Renal pelvis (tissue), 12 donors: ENCODE results near the gene ZFP91. TPM values are rescaled to one million over a fixed set of nuclear protein-coding genes. Genes with fewer than 3 reads are reported as not detected.
"Not testable (repeated sequence)": the region's sequence is repeated elsewhere in the genome, so short reads cannot be mapped to it uniquely, and the experiment has no call there.

ENCODE experiments used
- DNase-seq: peaks from one replicate; pipeline ENCODE4 v3.0.0-alpha.2; 2013
- long read RNA-seq, 16 experiments: transcript quantifications; one replicate each; lab custom pipeline, GENCODE V29; 2026
- polyA plus RNA-seq, 3 donors: library from polyadenylated mRNA; unstranded; fragments of 120-200 nt; gene quantifications; one replicate each; pipeline ENCODE4 v1.2.1, GENCODE V29; 2013; ENCODE audit not compliant: insufficient read length in 3 of 3

ZFP91 gene, protein sequence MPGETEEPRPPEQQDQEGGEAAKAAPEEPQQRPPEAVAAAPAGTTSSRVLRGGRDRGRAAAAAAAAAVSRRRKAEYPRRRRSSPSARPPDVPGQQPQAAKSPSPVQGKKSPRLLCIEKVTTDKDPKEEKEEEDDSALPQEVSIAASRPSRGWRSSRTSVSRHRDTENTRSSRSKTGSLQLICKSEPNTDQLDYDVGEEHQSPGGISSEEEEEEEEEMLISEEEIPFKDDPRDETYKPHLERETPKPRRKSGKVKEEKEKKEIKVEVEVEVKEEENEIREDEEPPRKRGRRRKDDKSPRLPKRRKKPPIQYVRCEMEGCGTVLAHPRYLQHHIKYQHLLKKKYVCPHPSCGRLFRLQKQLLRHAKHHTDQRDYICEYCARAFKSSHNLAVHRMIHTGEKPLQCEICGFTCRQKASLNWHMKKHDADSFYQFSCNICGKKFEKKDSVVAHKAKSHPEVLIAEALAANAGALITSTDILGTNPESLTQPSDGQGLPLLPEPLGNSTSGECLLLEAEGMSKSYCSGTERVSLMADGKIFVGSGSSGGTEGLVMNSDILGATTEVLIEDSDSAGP
- polyA plus RNA-seq, result 10 to 100 TPM; 56.6 to 63.1 (median 61.3) TPM
- long read RNA-seq, donor 1, full-length matches to known transcripts, result 4 of 4 reads
- long read RNA-seq, donor 1, partial matches to known transcripts, result 0 of 4 reads
- long read RNA-seq, donor 1, other reads (novel, unspliced or antisense), result 0 of 4 reads
- long read RNA-seq, donor 2, full-length matches to known transcripts, result 9 of 9 reads
- long read RNA-seq, donor 2, partial matches to known transcripts, result 0 of 9 reads
- long read RNA-seq, donor 2, other reads (novel, unspliced or antisense), result 0 of 9 reads
- long read RNA-seq, donor 3, full-length matches to known transcripts, result 3 of 24 reads
- long read RNA-seq, donor 3, partial matches to known transcripts, result 21 of 24 reads
- long read RNA-seq, donor 3, other reads (novel, unspliced or antisense), result 0 of 24 reads
- long read RNA-seq, donor 4, full-length matches to known transcripts, result 2 of 2 reads
- long read RNA-seq, donor 4, partial matches to known transcripts, result 0 of 2 reads
- long read RNA-seq, donor 4, other reads (novel, unspliced or antisense), result 0 of 2 reads
- long read RNA-seq, donor 5, full-length matches to known transcripts, result 2 of 12 reads
- long read RNA-seq, donor 5, partial matches to known transcripts, result 10 of 12 reads
- long read RNA-seq, donor 5, other reads (novel, unspliced or antisense), result 0 of 12 reads
- long read RNA-seq, donor 6, full-length matches to known transcripts, result 12 of 18 reads
- long read RNA-seq, donor 6, partial matches to known transcripts, result 6 of 18 reads
- long read RNA-seq, donor 6, other reads (novel, unspliced or antisense), result 0 of 18 reads
- long read RNA-seq, donor 7, full-length matches to known transcripts, result 8 of 47 reads
- long read RNA-seq, donor 7, partial matches to known transcripts, result 39 of 47 reads
- long read RNA-seq, donor 7, other reads (novel, unspliced or antisense), result 0 of 47 reads
- long read RNA-seq, donor 8, full-length matches to known transcripts, result 3 of 3 reads
- long read RNA-seq, donor 8, partial matches to known transcripts, result 0 of 3 reads
- long read RNA-seq, donor 8, other reads (novel, unspliced or antisense), result 0 of 3 reads
- long read RNA-seq, donor 9, full-length matches to known transcripts, result 8 of 8 reads
- long read RNA-seq, donor 9, partial matches to known transcripts, result 0 of 8 reads
- long read RNA-seq, donor 9, other reads (novel, unspliced or antisense), result 0 of 8 reads
- long read RNA-seq, donor 10, full-length matches to known transcripts, result 1 of 7 reads
- long read RNA-seq, donor 10, partial matches to known transcripts, result 6 of 7 reads
- long read RNA-seq, donor 10, other reads (novel, unspliced or antisense), result 0 of 7 reads
- long read RNA-seq, donor 11, partial matches to known transcripts, result 5 of 5 reads
- long read RNA-seq, donor 11, other reads (novel, unspliced or antisense), result 0 of 5 reads
- long read RNA-seq, donor 12, full-length matches to known transcripts, result 6 of 12 reads
- long read RNA-seq, donor 12, partial matches to known transcripts, result 6 of 12 reads
- long read RNA-seq, donor 12, other reads (novel, unspliced or antisense), result 0 of 12 reads
- long read RNA-seq, donor 13, full-length matches to known transcripts, result 2 of 2 reads
- long read RNA-seq, donor 13, partial matches to known transcripts, result 0 of 2 reads
- long read RNA-seq, donor 13, other reads (novel, unspliced or antisense), result 0 of 2 reads
- long read RNA-seq, donor 14, result 0 reads
- long read RNA-seq, donor 15, full-length matches to known transcripts, result 8 of 8 reads
- long read RNA-seq, donor 15, partial matches to known transcripts, result 0 of 8 reads
- long read RNA-seq, donor 15, other reads (novel, unspliced or antisense), result 0 of 8 reads
- long read RNA-seq, donor 16, full-length matches to known transcripts, result 6 of 6 reads
- long read RNA-seq, donor 16, partial matches to known transcripts, result 0 of 6 reads
- long read RNA-seq, donor 16, other reads (novel, unspliced or antisense), result 0 of 6 reads

DNA sequence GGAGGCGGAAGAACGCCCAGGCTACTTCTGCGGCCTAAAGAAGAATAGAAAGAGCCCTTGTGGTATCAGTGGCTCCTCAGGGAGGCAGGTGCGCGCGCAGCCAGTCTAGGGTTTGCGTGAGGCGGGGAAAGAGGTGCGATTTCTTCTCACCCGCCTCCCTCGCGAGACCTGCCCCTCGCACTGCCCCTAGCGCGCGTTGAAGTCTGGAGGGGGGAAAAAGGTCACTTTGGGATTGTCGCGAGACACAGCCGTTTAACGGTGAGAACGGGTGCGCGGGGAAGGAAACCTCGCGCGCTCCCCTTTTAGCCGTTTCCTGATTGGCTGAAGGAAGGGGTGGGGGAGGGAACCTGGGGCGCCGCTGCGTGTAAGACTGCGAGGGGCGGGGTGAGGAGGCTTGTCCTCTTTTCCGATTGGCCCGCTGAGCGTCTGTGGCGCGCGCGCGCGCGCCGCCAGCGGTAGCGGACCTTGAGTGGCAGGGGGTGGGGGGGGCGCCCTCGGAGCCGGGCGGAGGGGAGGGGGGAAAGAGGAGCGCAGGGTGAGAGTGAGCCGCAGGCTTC, at the start of gene ZFP91:
Gene ZFP91, plus strand, starts transcription at position 429 of the 557 bp plus-strand sequence. CDS start 219 bp downstream, outside the sequence.
- peak; percentile 98 for DNase-seq

DNA sequence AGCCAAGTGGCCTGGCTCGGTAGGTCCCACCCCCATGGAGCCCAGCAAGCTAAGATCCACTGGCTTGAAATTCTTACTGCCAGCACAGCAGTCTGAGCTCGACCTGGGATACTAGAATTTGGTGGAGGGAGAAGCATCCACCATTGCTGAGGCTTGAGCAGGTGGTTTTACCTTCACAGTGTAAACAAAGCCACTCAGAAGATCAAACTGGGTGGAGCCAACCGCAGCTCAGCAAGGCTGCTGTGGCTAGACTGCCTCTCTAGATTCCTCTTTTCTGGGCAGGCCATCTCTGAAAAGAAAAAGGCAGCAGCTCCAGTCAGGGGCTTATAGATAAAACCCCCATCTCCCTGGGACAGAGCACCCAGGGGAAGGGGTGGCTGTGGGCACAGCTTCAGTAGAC, 48.6 kb upstream of the ZFP91 start:
- DNase-seq, result no peak

DNA sequence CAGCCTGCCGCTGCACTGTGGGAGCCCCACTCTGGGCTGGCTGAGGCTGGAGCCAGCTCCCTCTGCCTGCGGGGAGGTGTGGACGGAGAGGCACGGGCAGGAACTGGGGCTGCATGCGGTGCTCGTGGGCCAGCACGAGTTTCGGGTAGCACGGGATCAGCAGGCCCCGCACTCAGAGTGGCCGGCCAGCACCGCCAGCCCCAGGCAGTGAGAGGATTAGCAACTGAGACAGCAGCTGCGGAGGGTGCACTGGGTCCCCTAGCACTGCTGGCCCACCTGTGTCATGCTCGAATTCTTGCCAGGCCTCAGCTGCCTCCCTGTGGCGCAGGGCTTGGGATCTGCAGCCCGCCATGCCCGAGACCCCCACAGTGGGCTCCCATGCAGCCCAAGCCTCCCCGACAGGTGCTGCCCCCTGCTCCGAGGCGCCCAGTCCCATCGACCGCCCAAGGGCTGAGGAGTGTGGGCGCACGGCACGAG, 47.0 kb upstream of the ZFP91 start:
- DNase-seq, result no peak

DNA sequence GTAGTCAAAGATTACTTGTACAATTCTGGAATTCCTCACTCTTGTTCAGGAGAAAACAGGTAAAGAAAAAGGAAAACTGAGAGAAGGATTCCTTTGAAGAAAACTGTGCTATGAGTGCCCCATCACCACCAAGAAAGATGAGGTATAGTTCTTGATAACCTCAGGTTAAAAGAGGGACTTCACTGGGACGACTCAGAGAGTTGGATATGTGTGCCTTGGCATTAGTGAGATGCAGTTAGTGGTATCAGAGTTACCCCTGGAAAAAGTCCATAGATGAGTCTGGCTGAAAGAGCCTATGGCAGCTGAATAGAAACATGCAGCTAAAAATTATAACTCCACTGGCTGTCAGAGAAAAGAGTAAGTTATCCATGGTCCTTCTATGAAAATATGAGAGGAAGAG, 32.0 kb upstream of the ZFP91 start:
- DNase-seq, result no peak

DNA sequence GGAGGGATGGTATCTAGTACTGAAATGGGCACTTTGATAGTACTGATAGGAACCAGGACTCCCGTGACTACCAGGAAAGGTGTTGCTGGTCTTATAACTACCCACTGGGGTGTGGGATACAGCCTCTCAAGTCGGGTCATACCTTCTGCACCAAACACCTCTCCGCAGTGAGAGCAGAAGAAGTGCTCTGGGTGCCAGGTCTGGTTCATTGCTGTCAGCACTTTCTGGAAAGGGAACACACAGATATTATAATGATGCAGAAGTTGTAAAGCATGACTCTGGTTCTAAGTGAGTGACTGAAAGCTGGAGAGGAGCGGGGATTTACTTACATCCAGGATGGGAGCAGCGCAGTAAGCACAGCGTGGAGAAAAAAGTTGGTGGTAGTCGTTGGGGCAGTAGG, 29.2 kb upstream of the ZFP91 start:
- no peak for DNase-seq

DNA sequence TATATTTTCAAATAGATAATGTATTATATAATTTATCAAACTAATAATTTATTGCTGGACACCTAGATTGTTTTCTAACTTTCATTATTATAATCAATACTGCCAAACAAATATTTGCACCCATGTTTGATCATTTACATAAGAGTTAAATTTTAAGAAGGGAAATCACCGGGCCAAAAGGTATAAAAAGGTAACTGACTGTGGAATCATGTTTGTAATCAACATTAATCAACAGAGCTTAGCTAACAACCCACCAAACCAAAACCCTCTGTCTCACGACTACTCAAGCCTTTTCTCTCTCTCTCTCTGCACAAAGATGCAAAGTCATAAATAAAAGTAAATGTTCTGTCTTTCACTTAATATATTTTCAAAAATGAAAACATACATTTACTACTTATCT, 18.0 kb upstream of the ZFP91 start:
- DNase-seq, result no peak

DNA sequence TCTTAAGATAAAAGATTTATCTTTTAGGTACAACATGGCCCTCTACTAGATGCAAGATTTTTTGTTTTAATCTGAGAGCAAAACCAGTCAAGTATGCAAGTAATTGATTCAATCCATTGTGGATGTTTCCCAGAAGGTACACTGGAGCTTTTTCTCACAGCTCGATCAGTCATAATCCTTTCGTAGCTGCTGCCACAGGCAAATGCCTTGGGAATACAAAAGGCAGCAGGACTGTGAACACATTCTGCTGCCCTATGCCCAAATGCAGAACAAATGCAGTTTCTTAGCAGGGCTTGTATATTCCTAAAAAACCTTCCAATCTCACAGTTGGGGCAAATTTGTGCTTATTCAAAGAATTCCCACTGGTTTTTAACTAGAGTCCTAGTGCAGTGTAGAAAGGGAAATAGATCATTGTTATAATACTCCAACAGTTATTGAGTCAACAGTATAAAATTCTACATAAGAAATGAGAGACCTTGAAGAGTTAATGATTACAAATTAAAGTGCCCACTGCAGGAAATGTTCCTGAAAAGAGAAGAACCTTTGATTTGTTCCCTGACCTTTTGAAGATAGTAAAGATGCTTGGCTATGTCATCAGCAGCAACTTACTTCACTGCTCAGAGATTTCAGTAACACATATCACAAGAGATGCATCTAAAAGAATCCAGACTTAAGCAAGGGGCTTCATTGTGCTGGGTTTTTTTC, 17.3 kb upstream of the ZFP91 start:
- DNase-seq, result no peak

DNA sequence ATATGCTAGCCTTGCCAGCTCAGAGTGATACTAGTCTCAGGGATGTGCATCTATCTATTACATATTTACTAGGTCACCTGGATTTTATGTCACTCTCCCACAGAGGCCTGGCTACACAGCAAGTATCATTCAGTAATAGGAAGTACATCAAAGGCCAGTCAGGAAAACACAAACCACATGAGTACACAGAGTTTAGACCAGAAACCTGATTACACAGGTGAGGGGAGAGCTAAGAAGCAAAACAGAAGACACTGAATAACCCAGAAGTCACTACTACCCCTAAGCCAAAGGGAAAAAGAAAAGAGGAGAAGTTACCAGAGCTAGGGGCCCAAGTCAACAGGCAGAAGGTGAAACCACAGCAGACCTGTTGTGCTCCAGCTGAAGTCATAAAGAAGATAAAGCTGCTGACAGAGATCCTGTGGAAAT, 16.5 kb upstream of the ZFP91 start:
- DNase-seq, result no peak

DNA sequence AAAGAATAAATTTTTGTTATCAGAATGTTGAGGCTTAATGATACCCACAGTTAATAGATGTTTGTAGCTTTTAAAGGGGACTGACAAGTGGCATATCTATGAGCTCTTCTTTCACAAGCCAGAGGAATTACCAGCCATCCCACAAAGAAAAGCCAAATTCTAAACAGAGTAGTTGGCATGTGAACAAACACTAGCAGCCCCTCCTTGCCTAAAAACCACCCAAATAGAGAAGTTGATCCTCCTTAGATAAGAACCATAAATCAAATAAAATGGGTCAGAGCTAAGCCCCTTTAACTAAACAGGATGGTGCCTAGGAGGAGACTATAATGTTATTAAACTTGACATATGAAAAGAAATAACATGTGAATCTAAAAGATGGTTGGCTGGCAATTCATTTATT, 14.6 kb upstream of the ZFP91 start:
- DNase-seq, result no peak

DNA sequence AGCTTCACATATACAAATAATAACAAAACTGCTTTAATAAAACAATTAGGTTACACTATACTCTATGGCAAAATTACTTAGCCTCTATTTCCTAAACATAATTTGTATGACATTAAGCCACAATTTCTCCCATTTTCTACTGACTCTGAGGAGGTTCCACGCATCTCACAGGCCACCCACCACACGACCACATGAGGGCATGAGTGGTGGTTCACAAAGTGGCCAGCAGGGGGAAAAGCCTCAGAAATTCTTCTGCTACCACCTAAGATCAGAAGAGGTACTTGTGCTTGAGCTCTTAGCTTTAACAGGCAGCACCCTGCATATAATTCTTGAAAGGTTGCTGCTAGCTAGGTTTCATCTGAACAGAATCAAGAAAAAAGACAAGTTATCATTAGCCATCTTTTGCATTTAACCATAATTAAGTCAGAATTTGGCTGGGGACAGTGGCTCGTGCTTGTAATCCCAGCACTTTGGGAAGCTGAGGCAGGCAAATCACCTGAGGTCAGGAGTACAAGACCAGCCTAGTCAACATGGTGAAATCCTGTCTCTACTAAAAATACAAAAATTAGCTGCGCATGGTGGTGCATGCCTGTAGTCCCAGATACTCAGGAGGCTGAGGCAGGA, 10.9 kb upstream of the ZFP91 start:
- peak; percentile 30 for DNase-seq

DNA sequence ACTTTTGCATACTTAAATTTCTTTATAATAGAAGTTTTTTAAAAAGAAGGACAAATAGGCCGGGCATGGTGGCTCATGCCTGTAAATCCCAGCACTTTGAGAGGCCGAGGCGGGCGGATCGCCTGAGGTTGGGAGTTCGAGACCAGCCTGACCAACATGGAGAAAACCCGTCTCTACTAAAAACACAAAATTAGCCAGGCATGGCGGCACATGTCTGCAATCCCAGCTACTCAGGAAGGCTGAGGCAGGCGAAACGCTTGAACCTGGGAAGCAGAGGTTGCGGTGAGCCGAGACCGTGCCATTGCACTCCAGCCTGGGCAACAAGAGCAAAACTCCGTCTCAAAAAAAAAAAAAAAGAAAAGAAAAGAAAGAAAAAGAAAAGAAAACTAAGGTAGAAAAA, 6.0 kb upstream of the ZFP91 start:
- not testable (repeated sequence) for DNase-seq

DNA sequence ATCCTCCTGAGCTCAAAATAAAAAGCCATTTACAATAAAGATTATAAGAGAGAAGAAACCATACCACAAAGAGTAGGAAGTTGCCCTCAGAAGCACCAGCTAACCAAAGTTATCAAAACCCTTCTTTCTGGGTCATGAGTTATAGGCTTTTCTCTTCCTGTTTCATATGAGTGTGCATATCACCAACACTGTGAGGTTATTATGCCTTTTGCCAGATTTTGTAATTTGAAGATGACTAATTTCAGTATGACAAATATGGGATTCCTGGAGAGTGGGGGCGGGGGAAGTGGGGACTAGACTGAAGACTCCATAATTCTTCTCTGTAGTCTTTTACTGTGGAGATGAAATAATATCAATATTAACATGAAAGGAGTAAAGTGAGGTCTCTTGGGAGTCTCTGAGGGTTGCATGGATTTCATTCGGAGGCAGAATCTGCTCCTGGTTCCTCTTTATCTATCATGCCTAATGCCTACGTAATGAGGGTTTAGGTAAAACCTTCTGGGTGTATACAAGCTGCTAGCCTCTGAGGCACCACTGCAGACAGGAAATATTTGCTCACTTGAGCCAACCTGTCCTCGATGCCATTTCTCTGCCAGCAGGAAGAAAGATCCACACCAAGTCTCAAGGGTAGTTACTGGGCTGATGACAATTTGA, 5.3 kb upstream of the ZFP91 start:
- no peak for DNase-seq

DNA sequence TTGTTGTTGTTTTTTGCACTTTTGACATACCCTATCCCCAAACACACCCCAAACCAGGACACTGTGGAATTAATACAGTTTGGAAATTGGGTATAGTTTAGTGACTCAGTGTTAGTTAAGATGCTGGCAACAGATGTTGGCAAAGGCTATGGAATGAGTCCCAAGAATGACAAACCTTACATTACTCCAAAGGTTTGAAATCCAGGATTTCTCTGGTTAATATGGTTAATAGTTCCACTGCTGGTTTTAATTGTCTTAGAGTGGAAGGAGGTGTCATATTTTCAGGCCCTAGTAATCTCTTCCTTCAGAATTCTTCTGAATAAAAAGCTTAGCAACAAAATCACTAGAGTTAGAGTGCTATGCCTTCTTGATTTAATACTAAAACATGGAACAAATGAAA, 4.0 kb upstream of the ZFP91 start:
- no peak for DNase-seq

DNA sequence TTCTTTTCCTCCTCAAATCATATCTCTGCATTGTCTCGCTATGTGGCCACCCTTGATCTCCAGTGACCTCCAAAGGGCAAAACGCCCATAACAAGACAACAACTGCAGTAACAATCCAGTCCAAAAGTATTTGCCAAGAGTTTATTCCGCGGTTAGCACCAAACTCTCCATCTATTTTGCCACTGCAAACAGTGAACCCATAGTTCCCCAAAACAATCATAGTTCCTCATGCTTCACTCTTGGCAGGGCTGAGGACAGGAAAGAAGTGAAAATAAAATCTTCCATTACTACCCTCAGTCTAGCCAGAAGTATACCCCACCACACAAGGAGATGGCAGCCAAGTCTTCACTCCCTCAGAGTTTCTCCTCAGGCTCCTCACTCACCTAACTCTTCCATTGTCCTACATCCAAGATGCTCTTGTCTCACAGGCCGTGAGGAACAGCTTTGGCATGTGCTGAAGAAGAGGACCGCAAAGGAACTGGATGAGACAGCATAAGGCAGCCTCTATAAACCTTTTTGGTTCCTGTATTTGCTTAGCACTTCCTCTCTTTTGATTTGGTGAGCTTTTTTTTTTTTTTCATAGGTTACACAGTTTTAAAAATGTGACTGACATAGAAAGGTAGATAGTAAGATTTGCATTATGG, 3.4 kb upstream of the ZFP91 start, which contains the start of gene LPXN:
Gene LPXN, minus strand, starts transcription at position 480 of the 644 bp plus-strand sequence. Its CDS starts 84 bp downstream, at position 396.
- no peak for DNase-seq

DNA sequence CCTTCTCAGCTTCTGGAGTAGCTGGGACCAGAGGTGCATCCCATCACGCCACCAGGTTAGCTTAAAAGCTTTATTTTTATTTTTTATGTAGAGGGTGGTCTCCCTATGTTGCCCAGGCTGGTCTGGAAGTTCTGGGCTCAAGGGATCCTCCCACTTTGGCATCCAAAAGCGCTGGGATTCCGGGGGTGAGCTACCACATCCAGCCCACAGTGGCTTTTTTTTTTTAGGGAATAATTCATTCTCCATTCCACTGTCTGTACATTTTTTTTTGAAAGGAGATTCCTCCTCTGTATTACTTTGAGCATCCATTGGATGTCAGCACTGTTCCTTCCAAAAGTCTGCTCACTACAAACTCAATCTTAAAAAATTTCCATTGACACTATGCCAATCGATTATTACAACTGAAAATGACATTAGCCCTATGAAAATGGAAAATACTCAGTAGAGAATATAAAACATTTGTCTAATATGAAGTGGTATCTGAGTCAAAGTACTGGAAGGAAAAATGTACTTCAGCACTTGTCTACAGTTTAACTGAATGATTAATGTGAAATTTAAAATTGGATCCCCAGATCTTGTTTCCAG, 1.9 kb upstream of the ZFP91 start:
- DNase-seq, result peak; percentile 9

DNA sequence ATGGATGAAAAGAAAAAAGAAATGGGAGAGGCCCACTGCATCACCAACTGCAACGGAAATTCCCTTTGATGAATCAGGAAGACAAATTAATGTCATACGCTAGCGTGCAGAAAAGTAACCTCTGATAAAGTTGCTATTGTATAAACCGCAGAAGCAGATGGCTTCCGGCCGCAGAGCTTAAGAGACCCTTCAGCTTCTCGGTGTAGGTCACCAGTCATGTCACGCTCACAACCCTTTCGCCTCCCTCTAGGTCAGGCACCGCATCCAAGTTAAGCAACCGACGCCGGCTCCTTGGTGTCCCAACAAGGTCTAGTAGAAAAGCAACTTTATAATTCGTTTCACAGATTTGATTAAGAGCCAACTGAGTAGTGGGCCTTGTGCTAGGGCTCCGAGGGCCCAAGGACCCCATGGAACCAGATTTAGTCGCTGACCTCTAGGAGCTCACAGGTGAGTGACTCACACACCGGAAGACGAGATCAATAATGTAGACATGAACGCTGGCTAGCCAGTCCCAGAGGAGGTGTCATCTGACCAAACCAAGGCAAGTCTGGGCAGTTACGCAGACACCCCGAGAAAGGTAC, 1.2 kb upstream of the ZFP91 start:
- no peak for DNase-seq
